Activated T-cell treated with anti-CD3 and anti-CD28 coated beads, Interleukin-2, amount 50 U/mL, for 1 hour (primary cell): ENCODE measurements around the gene RAB3A.
"Not testable (repeated sequence)": the region's sequence is repeated elsewhere in the genome, so short reads cannot be mapped to it uniquely, and the experiment has no call there.

Experiments used
- DNase-seq: peaks from one replicate; pipeline ENCODE4 v3.0.0-alpha.2; 2020

Gene RAB3A

DNA sequence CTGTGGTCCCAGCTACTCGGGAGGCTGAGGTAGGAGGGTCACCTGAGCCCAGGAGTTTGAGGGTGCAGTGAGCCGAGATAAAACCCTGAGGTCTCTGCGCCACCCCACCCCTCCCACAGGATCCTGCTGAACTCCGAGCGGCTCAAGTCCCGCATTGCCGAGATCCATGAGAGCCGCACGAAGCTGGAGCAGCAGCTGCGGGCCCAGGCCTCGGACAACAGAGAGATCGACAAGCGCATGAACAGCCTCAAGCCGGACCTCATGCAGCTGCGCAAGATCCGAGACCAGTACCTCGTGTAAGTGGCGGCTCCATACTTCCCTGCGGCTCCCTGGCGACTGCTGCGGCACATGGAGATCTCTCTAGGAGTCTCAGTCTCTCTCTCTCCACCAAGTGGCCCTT lies 36.8 kb downstream of the RAB3A start:
- no peak for DNase-seq

DNA sequence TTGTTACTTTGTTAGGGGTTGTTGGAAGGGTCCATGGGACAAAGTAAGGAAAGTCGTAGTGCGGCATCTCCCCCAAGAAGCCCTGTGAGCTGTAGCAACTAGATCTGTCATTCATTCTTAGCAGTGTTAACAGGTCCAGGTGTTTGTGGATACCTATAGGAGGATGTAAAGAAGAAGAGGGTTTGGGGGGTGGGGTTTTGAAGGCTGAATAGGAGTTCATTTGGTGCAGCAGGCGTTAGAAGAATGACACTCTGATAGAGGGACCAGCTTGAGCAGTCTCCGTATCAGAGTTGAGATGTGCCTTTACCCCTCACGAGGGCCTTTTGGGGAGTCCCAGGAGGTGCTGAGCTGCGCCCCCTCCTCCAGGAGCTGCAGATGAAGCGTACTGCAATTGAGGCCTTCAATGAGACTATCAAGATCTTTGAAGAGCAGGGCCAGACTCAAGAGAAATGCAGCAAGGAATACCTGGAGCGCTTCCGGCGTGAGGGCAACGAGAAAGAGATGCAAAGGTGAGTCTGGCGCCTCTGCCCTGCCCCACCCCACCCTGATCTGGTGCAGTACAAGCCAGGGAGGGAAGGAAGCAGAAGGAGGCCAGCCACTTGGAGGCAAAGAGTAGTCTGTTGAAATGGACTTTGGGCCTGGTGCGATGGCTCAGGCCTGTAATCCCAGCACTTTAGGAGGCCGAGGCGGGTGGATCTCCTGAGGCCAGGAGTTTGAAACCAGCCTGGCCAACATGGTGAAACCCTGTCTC lies 37.9 kb downstream of the RAB3A start:
- DNase-seq: no peak

DNA sequence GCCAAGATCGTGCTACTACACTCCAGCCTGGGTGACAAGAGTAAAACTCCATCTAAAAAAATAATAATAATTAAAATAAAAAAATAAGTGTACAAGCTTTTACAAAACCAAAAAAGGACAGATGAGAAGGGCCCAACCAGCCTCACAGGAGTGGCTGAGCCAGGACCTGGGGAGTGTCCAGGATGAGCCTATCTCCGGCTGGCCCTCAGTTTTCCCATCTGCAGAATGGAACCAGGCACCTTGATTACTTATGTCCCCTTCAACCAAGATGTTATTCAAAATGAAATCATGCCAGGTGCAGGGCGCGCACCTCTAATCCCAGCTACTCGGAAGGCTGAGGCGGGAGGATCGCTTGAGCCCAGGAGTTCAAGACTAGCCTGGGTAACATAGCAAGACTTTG lies 39.8 kb downstream of the RAB3A start:
- no peak for DNase-seq

DNA sequence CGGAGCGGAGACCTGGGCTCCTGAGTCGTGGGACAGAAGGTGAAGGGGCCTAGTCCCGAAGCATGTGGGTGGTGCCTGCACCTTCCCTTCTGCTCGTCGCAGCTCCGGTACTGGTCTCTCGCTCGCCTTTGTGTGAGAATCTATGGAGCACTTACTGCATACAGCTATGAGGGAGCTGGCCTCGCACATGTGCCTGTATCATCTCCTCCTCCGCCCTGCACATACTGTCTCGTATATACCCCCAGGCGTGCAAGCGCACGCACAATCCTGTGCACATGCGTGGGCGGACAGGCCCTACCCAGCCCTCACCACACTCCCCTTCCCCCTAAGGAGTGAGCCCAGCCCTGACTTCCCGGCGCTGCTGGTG lies 42.2 kb downstream of the RAB3A start:
- DNase-seq: no peak

DNA sequence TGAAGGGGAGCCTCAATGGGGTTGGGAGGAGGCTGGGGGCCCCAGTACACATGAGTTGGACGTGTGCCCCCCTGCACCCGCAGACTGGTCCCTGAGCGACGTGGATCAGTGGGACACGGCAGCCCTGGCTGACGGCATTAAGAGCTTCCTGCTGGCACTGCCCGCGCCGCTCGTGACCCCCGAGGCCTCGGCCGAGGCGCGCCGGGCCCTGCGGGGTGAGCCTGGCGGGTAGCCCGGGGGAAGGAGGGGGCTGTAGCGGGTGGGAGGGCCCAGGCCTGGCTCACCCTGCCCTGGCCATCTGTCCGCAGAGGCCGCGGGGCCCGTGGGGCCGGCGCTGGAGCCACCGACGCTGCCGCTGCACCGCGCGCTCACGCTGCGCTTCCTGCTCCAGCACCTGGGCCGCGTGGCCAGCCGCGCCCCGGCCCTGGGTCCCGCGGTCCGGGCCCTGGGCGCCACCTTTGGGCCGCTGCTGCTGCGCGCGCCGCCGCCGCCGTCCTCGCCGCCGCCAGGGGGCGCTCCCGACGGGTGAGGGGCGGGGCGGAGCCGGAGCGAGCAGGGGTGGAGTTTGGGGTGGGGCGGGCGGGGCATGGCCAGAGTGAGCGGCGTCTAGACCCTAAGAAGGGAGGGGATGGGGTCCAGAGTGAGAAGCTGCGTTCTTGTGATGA lies 42.7 kb downstream of the RAB3A start:
- DNase-seq: peak; percentile 89

DNA sequence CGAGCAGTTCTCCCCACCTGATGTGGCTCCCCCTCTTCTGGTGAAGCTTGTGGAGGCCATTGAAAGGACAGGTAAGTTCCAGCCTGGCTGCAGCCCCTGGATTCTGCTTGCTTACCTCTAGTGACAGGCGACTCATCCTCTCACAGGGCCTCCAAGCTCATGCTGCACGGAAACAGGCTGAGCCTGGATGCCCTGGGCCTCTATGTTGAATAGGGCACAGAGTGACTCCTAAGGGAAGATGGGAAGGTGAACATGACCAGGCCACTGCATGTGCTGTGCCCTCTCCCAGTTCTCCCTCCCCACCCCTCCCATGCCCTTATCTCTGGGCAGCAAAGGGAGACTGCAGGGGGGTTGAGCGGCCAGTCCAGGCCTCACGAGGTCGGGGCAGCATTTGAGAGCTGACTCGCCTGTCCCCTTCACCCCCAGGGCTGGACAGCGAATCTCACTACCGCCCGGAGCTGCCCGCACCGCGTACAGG lies 43.3 kb downstream of the RAB3A start:
- DNase-seq: no peak

DNA sequence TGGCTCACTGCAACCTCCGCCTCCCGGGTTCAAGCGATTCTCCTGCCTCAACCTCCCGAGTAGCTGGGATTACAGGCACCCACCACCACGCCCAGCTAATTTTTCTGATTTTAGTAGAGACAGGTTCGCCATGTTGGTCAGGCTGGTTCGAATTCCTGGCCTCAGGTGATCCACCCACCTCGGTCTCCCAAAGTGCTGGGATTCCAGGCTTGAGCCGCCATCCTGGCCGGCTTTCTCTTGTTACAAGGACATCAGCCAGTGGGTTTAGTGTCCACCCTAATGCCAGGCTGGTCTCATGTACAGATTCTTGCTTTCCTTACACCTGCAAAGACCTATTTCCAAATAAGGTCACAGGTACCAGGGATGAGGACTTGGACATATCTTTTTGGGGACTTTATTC lies 44.0 kb downstream of the RAB3A start:
- DNase-seq: no peak

DNA sequence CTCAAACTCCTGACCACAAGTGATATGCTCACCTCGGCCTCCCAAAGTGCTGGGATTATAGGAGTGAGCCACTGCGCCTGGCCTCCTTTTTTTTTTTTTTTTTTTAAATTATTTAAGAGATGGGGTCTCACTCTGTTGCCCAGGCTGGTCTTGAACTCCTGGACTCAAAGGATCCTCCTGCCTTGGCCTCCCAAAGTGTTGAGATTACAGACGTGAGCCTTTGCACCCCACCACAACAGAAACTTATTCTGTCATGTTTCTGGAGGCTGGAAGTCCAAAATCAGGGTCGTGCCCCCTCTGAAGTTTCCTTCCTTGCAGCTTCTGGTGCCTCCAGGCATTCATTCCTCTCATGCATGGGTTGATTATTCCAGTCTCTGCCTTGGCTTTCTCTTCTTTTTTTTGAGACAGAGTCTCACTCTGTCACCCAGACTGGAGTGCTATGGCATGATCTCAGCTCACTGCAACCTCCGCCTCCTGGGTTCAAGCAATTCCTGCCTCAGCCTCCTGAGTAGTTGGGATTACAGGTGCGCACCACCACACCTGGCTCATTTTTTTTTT lies 44.7 kb downstream of the RAB3A start:
- DNase-seq: not testable (repeated sequence)

DNA sequence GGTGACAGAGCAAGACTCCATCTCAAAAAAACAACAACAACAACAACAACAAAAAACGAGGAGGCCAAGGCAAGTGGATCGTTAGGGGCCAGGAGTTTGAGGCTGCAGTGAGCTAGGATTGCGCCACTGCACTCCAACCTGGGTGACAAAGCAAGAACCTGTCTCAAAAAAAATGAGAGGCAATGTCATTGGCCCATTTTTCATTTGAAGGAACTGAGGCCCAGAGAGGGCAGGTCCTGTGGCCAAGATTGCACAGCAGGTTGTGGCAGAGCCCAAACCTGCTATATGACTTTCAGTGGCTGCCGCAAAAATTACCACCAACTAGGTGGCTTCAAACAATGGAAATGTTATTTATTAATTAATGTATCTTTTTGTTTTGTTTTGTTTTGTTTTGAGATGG lies 45.4 kb downstream of the RAB3A start:
- DNase-seq: no peak

DNA sequence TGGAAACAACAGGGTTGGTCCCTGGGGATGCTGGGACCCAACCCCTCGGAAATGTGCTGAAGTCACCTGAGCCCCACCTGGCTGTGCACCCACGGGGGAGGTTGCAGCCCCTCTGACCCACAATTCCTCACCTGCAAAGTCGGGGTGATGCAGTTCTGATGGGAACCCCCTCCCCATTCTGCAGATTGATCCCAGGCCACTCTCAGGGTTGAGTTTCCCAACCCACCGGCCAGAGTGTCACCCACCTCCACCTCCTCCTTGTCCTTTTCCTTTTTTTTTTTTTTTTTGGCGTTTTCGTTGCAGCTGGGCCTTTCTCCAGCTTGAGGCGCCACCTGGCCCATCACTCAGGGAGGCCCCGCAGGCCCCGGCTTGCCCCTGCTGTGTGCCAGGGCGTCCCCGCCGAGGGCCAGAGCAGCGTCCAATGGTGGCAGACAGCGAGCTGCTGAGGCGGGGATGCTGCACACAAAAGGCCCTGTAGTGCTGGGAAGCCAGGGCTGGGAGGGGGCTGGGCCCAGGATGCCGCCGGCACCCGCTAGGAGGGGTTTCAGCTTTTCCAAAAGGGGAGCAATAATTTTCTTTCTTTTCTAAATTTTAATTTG lies 46.3 kb downstream of the RAB3A start:
- DNase-seq: no peak

DNA sequence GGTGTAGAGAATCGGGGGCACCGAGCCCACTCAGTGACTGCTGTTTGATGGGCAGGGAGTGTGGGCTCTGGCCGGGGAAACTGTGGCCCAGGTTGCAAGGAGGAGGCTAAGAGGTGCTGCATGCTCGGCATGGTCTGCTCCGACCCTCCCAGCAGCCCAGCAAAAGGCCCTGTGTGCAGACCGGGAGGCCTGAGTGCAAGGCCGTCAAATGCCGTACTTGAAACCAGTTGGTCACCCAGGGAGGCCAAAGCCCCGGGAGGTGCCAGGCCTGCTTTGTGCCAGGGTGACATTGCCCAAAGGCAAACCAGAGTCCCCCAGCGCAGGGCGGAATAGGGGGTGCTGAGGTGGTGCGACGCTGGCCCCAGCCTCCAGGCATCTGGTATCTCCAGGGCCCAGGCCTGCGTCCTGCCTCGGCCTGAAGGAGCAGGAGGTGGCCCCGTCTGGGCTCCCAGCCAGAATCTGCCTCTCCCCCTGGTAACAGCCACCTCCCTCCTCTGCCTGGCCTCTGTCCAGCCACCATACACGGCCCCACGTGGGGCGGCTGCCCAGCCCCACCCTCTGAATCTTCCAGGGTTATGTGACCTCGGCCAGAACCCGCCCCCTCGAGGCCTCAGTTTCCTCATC lies 46.9 kb downstream of the RAB3A start:
- no peak for DNase-seq

DNA sequence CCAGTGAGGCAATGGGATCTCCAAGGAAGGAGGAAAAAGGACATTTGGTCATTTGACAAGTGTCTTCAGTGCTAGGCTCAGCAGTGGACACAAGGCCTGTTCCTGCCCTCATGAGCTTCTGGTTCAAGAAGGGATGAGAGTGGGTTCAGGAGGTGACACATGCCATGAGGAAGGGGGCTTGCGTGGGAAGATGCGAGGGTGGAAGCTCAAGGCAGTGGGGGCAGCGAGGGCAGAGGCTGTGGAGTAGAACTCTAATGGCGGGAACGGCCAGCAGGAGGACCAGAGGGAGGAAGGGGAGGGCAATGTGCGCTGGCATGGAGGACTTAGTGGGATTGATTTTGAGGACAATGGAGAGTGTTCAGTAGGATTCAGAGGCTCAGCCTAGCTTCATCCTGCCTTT lies 47.6 kb downstream of the RAB3A start:
- DNase-seq: no peak

DNA sequence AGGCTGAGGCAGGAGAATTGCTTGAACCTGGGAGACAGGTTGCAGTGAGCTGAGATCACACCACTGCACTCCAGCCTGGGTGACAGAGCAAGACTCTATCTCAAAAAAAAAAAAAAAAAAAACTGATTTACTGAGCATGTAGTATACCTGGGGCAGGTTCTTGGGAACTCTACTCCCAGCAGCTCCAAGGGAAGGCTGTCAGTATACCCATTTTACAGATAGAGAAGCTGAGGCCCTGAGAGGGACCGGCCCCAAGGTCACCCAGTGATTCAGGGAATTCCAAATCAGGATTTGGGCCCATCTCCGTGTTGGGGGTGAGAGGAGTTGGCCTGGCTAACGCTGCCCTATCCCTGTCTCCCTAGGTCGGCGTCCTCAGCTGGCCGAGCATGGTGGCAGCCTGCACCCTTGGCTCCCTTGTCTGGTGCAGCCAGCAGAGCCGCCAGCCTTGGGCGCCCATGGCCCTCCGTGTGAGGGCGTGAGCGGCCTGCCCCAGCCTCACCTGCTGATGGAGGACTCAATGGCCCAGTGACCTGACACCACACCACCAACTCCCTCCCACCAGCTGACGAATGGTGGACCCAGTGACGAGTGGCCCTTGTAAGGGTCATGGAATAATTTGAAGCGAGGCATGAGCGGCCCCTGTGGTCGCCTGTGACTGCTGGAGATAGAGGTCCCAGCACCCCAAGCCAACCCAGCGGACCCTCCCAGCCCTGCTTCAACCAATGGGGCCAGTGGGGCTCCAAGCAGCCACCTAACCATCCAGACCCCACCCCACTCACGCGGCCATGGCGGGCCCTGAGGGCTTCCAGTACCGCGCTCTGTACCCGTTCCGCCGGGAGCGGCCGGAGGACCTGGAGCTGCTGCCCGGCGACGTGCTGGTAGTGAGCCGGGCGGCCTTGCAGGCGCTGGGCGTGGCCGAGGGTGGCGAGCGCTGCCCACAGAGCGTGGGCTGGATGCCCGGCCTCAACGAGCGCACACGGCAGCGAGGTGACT lies 48.5 kb downstream of the RAB3A start:
- DNase-seq: no peak

DNA sequence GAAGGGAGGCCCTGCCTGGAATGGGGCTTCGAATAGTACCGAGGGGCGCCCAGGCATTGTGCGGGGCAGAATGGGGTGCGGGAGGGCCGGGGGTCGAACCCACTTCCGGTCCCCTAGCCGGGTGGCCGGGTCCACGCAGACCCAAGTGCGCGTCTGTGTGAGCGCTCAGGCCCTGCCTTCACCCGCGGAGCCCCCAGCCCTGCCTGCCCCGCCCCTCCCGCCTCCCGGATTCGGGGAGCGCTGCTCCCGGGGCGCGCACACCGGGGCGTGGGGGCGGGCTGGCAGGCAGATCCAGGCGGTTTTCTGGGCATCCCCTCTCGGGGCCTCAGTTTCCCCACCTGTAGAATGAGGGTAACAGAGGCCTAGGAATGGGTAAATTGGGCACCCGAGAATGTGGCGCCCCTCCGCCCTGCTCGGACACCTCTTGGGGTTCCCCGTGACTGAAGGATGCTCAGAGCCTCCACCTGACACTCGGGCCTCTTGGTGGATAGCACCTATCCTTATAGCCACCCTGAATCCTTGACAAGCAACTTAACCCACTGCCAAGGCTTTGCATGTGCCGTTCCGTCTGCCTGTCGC lies 50.2 kb downstream of the RAB3A start:
- no peak for DNase-seq

DNA sequence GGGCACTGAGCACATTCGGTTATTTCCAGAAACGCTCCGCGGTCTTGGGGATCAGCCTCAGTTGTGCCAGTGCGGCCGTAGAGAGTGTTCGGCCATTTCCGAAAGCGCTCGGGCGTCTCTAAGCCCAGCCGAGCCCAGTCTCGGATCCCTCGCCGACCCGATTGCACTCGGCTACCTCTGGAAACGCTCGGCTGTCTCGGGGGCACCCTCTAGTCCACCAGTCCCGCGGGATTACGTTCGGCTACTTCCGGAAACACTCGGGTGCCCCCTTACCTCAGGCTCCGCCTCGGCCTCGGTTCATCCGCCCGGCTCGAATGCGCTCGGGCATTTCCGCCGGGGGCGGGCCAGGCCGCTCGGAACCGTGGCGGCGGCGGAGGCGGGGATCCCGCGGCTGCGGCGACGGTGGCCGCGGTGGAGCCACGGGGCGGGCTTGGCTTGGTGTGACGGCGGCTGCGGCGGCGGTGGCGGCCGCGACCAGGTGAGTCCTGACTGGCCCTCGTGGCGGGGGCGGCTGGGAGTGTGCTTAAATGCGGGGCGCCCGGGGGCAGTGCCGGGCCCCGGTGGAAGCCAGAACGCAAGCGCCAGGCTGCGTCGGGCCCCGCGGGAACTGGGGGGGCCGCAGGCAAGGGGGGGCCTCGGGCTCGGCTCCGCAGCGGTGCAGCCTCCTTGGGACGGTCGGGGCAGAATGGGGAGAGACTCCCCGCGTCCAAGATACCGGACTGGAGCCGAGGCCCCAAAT lies 50.9 kb downstream of the RAB3A start, which contains the start of gene PIK3R2:
Gene PIK3R2 (plus strand): TSS at position 347 of the 739 bp plus-strand sequence. CDS start 2,717 bp downstream, outside the sequence.
- peak; percentile 99 for DNase-seq

DNA sequence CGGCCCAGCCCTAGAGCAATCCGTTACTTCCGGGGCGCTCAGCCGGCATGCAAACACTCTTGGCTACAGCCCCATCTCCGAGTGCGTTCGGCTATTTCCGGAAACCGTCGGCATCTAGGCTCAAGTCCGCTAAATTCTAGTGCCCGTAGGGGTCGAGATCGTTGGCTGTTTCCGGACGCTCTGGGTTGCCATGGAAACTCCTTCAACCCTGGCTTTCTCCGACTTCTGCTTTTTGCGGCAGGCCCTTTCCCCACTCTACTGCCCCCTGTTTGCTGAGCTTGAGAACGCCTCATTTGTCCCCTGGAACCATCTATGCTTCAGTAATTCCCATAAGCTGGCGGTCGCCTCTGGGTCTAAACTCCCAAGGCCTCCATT lies 51.4 kb downstream of the RAB3A start:
- peak; percentile 97 for DNase-seq

DNA sequence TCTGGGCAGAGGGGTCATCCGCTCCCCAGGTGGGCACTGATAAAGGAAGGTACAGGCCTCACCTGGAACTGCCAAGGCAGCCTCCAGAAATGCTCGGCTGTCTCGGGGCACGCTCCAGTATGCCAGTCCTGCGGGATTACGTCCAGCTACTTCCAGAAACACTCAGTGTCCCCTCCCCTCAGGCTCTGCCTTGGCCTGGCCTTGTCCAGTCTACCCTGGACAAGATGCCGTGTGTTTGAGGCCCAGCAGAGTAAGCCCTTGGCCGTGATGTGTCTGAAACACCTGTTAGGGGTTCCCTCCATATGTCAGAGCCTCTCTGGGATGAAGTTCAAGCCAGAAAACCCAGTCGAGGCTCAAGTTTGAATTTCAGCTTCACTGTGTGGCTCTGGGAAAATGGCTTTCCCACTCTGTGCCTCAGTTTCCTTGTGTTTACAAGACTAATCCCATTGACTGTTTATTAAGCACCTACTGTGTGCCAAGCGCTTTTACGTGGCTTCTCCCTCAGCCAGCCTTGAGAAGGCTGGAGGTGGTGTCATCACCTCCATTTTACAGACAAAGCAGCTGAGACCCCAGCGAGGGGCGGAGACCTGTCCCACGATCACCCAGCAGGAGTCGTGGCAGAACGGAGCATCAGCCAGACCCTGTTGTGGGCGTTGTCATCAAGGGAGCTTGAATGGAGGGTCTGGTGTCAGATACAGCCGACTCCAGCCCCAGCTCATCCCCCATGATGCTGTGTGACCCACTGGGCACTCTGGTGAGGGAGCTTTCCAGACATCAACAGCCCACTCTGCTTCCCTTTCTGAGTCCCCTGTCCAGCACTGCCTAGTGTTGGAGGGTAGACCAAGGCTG lies 52.8 kb downstream of the RAB3A start:
- no peak for DNase-seq

DNA sequence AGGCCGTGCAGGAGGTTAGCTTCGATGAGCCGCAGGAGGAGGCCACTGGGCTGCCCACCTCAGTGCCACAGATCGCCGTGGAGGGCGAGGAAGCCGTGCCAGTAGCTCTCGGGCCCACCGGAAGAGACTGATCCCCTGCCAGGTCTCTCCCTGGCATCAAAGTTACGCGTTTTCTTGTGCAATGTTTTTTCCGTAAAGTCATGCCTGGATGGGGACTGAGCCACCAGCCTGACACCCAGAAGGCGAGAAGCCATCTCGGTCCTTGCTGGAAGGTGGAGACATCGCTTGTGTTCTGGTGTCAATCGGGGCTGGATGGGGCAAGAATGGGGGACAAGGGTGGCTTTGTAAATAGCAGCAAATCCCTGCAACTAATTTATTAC lies 54.3 kb downstream of the RAB3A start:
- DNase-seq: no peak

DNA sequence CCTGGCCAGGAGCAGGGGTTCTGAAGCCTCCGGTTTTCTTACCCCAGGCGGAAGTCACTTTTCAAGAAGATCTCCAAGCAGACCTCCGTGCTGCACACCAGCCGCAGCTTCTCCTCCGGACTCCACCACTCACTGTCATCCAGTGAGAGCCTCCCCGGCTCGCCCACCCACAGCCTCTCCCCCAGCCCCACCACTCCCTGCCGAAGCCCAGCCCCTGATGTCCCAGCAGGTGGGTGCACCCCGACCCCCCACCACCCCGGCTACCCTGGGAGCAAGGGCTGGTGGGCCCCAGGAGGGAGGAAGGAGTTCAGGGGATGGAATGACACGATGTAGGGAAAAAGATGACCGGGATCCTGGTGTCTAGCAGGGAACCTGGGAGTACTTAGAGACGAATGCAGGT lies 56.4 kb downstream of the RAB3A start:
- no peak for DNase-seq
